ENCODE data around the gene SLC23A2. TPM values are rescaled to one million over a fixed set of nuclear protein-coding genes. Genes with fewer than 3 reads are reported as not detected.
"Not testable (repeated sequence)": the region's sequence is repeated elsewhere in the genome, so short reads cannot be mapped to it uniquely, and the experiment has no call there.

The SLC23A2 gene
- total RNA-seq, 1 donor from 2014 or later = 20.8 TPM

- no peaks in the 10 kb centered on the region for H3K9me3 ChIP-seq (ENCODE audit: insufficient read depth, low read depth, low read length)
- no peaks in the 10 kb centered on the region for H3K9me3 Mint-ChIP-seq (ENCODE audit: unreplicated experiment)
- peaks cover 8% of the 10 kb centered on the region for H3K36me3 Mint-ChIP-seq (ENCODE audit: low read depth, unreplicated experiment)
- DNase-seq (ENCODE audit: low read depth) = no peak
- peaks cover 10% of the 10 kb centered on the region for H3K4me1 Mint-ChIP-seq (ENCODE audit: low read depth, unreplicated experiment)
- H3K4me3 Mint-ChIP-seq (ENCODE audit: unreplicated experiment) = no peak overlapping the region
- H3K36me3 ChIP-seq (ENCODE audit: insufficient read depth, low read length) = no peaks in the 10 kb centered on the region
- no peak overlapping the region for H3K9ac ChIP-seq (ENCODE audit: low read length)
- H3K27me3 ChIP-seq (ENCODE audit: insufficient read depth, low read length) = no peaks in the 10 kb centered on the region
- no peak overlapping the region for H3K4me3 ChIP-seq (ENCODE audit: insufficient read depth, low read depth, low read length)
- H3K27ac Mint-ChIP-seq (ENCODE audit: unreplicated experiment) = no peak overlapping the region
- FAIRE-seq = no peak
- no peaks in the 10 kb centered on the region for H3K27me3 Mint-ChIP-seq (ENCODE audit: low read depth, unreplicated experiment)
- no peak overlapping the region for H2AFZ ChIP-seq (ENCODE audit: low read depth, low read length)
- no peaks in the 10 kb centered on the region for H3K4me1 ChIP-seq (ENCODE audit: insufficient read depth, low read length)
- H3K27ac ChIP-seq (ENCODE audit: low read depth, low read length) = no peak overlapping the region
- TF ChIP-seq EZH2 (IDR thresholded peaks at IDR 0.05; ENCODE audit: insufficient read depth, low read length) (no peak), CTCF (IDR thresholded peaks at IDR 0.05; ENCODE audit: insufficient read depth, low read depth, low read length) (no peak)
- H3K79me2 ChIP-seq (ENCODE audit: insufficient read depth, low read length) = no peaks in the 10 kb centered on the region
- H4K20me1 ChIP-seq (ENCODE audit: insufficient read depth, low read length) = no peaks in the 10 kb centered on the region
- no peak overlapping the region for H3K4me2 ChIP-seq (ENCODE audit: low read length)
These were observed 120.1 kb downstream of the SLC23A2 start for GRCh38 chr20:4881006-4881730.

- no peak for TF ChIP-seq CTCF (IDR thresholded peaks at IDR 0.05; ENCODE audit: insufficient read depth, low read depth, low read length)
- no peak for TF ChIP-seq EZH2 (IDR thresholded peaks at IDR 0.05; ENCODE audit: insufficient read depth, low read length)
- no peak overlapping the region for H3K4me2 ChIP-seq (ENCODE audit: low read length)
- no peak for DNase-seq (ENCODE audit: low read depth)
- no peaks in the 10 kb centered on the region for H3K4me1 ChIP-seq (ENCODE audit: insufficient read depth, low read length)
- no peaks in the 10 kb centered on the region for H3K27me3 ChIP-seq (ENCODE audit: insufficient read depth, low read length)
- Mint-ChIP-seq H3K27me3 (ENCODE audit: low read depth, unreplicated experiment) (no peaks in the 10 kb centered on the region), H3K4me1 (ENCODE audit: low read depth, unreplicated experiment) (peaks cover 10% of the 10 kb centered on the region), H3K4me3 (ENCODE audit: unreplicated experiment) (no peak overlapping the region), H3K27ac (ENCODE audit: unreplicated experiment) (no peak overlapping the region), H3K36me3 (ENCODE audit: low read depth, unreplicated experiment) (peaks cover 13% of the 10 kb centered on the region), H3K9me3 (ENCODE audit: unreplicated experiment) (no peaks in the 10 kb centered on the region)
- no peaks in the 10 kb centered on the region for H3K9me3 ChIP-seq (ENCODE audit: insufficient read depth, low read depth, low read length)
- no peaks in the 10 kb centered on the region for H3K79me2 ChIP-seq (ENCODE audit: insufficient read depth, low read length)
- no peak overlapping the region for H3K9ac ChIP-seq (ENCODE audit: low read length)
- no peaks in the 10 kb centered on the region for H3K36me3 ChIP-seq (ENCODE audit: insufficient read depth, low read length)
- H2AFZ ChIP-seq (ENCODE audit: low read depth, low read length) = no peak overlapping the region
- H4K20me1 ChIP-seq (ENCODE audit: insufficient read depth, low read length) = no peaks in the 10 kb centered on the region
- no peak overlapping the region for H3K27ac ChIP-seq (ENCODE audit: low read depth, low read length)
- H3K4me3 ChIP-seq (ENCODE audit: insufficient read depth, low read depth, low read length) = no peak overlapping the region
- no peak for FAIRE-seq
These were observed 121.3 kb downstream of the SLC23A2 start for GRCh38 chr20:4880051-4880450.

GRCh38 chr20:4878099-4878498, 123.2 kb downstream of the SLC23A2 start:
- not testable (repeated sequence) for H4K20me1 ChIP-seq (ENCODE audit: insufficient read depth, low read length); H3K4me1 Mint-ChIP-seq (ENCODE audit: low read depth, unreplicated experiment)

More at GRCh38 chr20:4878099-4878498, 123.2 kb downstream of the SLC23A2 start:
- DNase-seq (ENCODE audit: low read depth); H3K36me3 ChIP-seq (ENCODE audit: insufficient read depth, low read length); H3K4me3 Mint-ChIP-seq (ENCODE audit: unreplicated experiment); H3K79me2 ChIP-seq (ENCODE audit: insufficient read depth, low read length); H3K27ac Mint-ChIP-seq (ENCODE audit: unreplicated experiment); H3K27ac ChIP-seq (ENCODE audit: low read depth, low read length); H3K4me2 ChIP-seq (ENCODE audit: low read length); H3K27me3 ChIP-seq (ENCODE audit: insufficient read depth, low read length); H3K27me3 Mint-ChIP-seq (ENCODE audit: low read depth, unreplicated experiment); H3K4me1 ChIP-seq (ENCODE audit: insufficient read depth, low read length); H2AFZ ChIP-seq (ENCODE audit: low read depth, low read length); H3K9ac ChIP-seq (ENCODE audit: low read length); H3K4me3 ChIP-seq (ENCODE audit: insufficient read depth, low read depth, low read length); FAIRE-seq; H3K9me3 ChIP-seq (ENCODE audit: insufficient read depth, low read depth, low read length); H3K9me3 Mint-ChIP-seq (ENCODE audit: unreplicated experiment): not testable (repeated sequence)
- peaks cover 16% of the 10 kb centered on the region for H3K36me3 Mint-ChIP-seq (ENCODE audit: low read depth, unreplicated experiment)

Measured in astrocyte (in vitro differentiated cells and primary cell).